Gastroesophageal sphincter (tissue), 3 donors: Measurements from ENCODE around the gene ATG2B.

Source experiments
- EP300 ChIP-seq: sonication (generic); formaldehyde crosslinking; IDR thresholded peaks from one replicate; pipeline ENCODE4 v1.6.1; 2017; ENCODE audit warnings: antibody characterized with exemption, mild to moderate bottlenecking
- POLR2A ChIP-seq, 2 donors: fragments of 450-650 bp; IDR thresholded peaks; one replicate each; pipeline ENCODE4 v1.6.1; 2017; ENCODE audit warnings: antibody characterized with exemption in 2 of 2, mild to moderate bottlenecking in 2 of 2, moderate library complexity in 1 of 2
- POLR2AphosphoS5 ChIP-seq: sonication (generic); formaldehyde crosslinking; IDR thresholded peaks from one replicate; pipeline ENCODE4 v1.6.1; 2017; ENCODE audit warnings: antibody characterized with exemption
- TF ChIP-seq, protein P1 (sequence below), 4 experiments: fragments of 200-600 bp in 2 of 4; fragments of 450-650 bp in 2 of 4; sonication (generic) in 1 of 4; IDR thresholded peaks; one replicate each; pipeline ENCODE4 v1.5.1; 2017 to 2019; ENCODE audit warnings: antibody characterized with exemption in 4 of 4, mild to moderate bottlenecking in 2 of 4, moderate library complexity in 2 of 4

DNA sequence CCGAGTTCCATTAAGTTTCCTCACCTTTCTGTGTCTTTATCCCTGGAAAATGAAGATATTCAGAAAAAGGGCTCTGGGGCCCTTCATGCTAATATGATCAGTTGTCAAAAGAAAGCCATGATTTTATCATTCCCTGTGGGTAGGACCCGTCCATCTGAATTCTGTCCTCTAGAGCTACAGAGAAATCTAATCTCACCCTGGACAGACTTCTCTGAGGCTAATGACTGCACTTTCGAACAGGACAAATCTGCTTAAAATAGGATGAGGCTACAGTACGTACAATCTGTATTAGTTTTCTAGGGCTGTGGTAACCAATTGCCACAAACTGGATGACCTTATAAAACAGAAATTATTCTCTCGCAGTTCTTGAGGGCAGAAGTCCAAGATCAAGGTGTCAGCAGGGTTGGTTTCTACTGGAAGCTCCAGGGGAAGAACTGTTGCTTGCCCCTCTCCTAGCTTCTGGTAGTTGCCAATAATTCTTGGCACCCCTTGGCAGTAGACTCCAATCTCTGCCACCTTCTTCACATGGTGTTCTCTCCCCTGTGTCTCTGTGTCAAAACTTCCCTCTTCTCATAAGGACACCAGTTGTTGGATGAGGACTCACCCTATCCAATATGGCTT is 30.0 kb upstream of the ATG2B start:
- TF ChIP-seq, protein P1, sequence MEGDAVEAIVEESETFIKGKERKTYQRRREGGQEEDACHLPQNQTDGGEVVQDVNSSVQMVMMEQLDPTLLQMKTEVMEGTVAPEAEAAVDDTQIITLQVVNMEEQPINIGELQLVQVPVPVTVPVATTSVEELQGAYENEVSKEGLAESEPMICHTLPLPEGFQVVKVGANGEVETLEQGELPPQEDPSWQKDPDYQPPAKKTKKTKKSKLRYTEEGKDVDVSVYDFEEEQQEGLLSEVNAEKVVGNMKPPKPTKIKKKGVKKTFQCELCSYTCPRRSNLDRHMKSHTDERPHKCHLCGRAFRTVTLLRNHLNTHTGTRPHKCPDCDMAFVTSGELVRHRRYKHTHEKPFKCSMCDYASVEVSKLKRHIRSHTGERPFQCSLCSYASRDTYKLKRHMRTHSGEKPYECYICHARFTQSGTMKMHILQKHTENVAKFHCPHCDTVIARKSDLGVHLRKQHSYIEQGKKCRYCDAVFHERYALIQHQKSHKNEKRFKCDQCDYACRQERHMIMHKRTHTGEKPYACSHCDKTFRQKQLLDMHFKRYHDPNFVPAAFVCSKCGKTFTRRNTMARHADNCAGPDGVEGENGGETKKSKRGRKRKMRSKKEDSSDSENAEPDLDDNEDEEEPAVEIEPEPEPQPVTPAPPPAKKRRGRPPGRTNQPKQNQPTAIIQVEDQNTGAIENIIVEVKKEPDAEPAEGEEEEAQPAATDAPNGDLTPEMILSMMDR (IDR thresholded peaks at IDR 0.05), result no peak
- TF ChIP-seq POLR2A (IDR thresholded peaks at IDR 0.05) (no peak), EP300 (no peak), POLR2AphosphoS5 (no peak)
